ENCODE data around the gene PDHA1. TPM values are rescaled to one million over a fixed set of nuclear protein-coding genes. Genes with fewer than 3 reads are reported as not detected.

PDHA1 gene
- total RNA-seq, 1 donor = 40.8 TPM

- DNase-seq (ENCODE audit: low read depth) = no peak
- no peak overlapping the region for H3K4me3 ChIP-seq (ENCODE audit: low read depth, low read length)
Measured at GRCh38 chrX:19342331-19342906, 1.3 kb upstream of the PDHA1 start.

DNA sequence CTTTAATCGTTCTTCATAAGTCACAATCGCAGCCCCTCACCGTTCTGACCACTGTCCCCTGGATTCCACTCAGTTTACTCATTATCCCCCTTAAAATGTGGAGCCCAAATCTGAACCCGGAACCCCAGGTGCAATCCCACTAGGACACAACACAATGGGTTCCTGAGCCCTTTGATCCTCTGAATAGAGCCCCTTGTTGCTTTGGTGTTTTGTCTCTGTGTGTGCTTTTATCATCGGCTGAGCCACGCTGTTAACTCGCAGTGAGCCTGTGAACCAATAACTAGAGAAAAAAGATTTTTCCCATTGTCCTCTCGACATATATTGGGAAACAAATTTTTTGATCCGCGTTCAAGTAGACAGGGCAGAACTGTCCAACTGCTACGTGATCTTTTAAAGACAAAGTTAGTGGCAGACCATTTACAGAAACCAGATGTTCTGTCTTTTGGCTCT, 617 bp upstream of the PDHA1 start:
- no peak for TF ChIP-seq CTCF (IDR thresholded peaks at IDR 0.05; ENCODE audit: insufficient read depth, low read length)
- H3K4me3 ChIP-seq (ENCODE audit: low read depth, low read length) = peak overlapping the region; percentile 52
- no peak for DNase-seq (ENCODE audit: low read depth)

More at GRCh38 chrX:19342331-19342906, 1.3 kb upstream of the PDHA1 start:
- no peak for TF ChIP-seq CTCF (IDR thresholded peaks at IDR 0.05; ENCODE audit: insufficient read depth, low read length)

DNA sequence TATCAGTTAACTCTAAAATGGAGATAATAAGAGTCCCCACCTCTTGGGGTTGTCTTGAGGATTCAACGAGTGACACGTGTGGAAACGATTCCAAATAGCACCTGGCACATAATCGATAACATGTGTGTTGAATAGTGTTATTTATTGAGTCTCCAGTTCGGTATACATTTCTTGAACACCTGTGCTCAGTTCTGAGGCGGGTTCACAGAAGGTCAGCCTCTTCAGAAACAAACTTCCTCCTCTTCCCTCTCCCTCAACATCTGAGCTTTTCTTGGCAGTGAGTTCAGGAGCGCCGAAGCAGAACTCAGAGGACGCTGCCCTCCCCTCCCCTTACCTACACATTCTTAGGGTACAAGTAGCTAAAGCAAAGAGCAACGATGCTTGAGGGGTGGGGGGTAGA, 934 bp downstream of the PDHA1 start:
- peak overlapping the region; percentile 75 for H3K4me3 ChIP-seq (ENCODE audit: low read depth, low read length)
- no peak for TF ChIP-seq CTCF (IDR thresholded peaks at IDR 0.05; ENCODE audit: insufficient read depth, low read length)
- no peak for DNase-seq (ENCODE audit: low read depth)

GRCh38 chrX:19347916-19348315, 4.2 kb downstream of the PDHA1 start:
- no peak for TF ChIP-seq CTCF (IDR thresholded peaks at IDR 0.05; ENCODE audit: insufficient read depth, low read length)
- no peak overlapping the region for H3K4me3 ChIP-seq (ENCODE audit: low read depth, low read length)
- peak; percentile 15 for DNase-seq (ENCODE audit: low read depth)

GRCh38 chrX:19349264-19349663, 5.5 kb downstream of the PDHA1 start:
- TF ChIP-seq CTCF (IDR thresholded peaks at IDR 0.05; ENCODE audit: insufficient read depth, low read length) = no peak
- no peak for DNase-seq (ENCODE audit: low read depth)

DNA sequence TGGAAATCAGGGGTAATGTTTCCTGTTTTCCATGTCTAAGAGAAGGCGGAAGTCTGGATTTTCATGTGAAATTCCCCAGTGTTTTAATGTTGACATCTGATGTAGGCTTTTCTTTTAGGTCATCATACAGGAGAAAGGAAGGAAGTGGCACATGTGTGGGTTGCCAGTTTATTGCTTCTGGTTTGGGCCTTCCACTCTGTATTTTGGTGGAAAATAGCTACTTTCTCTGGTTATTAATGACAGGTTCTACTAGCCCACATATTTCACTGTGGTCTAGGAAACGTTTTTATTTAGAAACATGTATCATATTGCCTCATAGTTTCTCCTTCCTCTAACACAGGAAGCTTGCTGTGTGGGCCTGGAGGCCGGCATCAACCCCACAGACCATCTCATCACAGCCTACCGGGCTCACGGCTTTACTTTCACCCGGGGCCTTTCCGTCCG, 7.2 kb downstream of the PDHA1 start:
- no peak overlapping the region for H3K4me3 ChIP-seq (ENCODE audit: low read depth, low read length)
- DNase-seq (ENCODE audit: low read depth) = no peak
- no peak for TF ChIP-seq CTCF (IDR thresholded peaks at IDR 0.05; ENCODE audit: insufficient read depth, low read length)

More at GRCh38 chrX:19349264-19349663, 5.5 kb downstream of the PDHA1 start:
- no peak overlapping the region for H3K4me3 ChIP-seq (ENCODE audit: low read depth, low read length)

DNA sequence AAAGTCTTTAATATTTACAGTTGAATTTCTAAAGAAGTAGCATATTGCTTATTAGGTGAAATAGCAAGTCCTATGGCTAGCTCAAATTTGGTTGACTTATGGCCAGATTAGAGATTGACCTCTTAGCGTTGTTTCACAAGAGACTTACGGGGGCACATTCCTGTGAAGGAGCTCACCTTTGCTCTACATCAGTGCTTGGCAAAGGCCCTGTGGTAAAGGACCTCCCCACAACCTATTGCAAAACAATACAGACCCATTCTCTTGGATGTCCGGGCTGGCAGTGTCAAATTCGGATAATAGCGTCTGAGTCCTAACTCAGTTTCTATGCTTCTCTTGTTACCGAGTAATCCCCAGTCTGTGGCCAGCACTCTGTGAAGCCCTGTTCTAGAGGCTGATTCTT, 10.9 kb downstream of the PDHA1 start:
- no peak overlapping the region for H3K4me3 ChIP-seq (ENCODE audit: low read depth, low read length)
- no peak for DNase-seq (ENCODE audit: low read depth)
- TF ChIP-seq CTCF (IDR thresholded peaks at IDR 0.05; ENCODE audit: insufficient read depth, low read length) = no peak
